ENCODE measurements around the gene SURF6.
"Not testable (repeated sequence)": the region's sequence is repeated elsewhere in the genome, so short reads cannot be mapped to it uniquely, and the experiment has no call there.

The SURF6 gene

GRCh38 chr9:133379153-133380086, 43.4 kb upstream of the SURF6 start:
- no peak for DNase-seq (ENCODE audit: low read depth, low spot score)
- no peak overlapping the region for H3K4me3 ChIP-seq (ENCODE audit: low read depth, low read length)
- no peak for TF ChIP-seq CTCF (IDR thresholded peaks at IDR 0.05; ENCODE audit: low read depth, low read length)
- in situ Hi-C loops (cut with HindIII; ENCODE audit: low sequenced_read_pairs): no loop called here

GRCh38 chr9:133378408-133378962, 42.5 kb upstream of the SURF6 start:
- no peak overlapping the region for H3K4me3 ChIP-seq (ENCODE audit: low read depth, low read length)
- in situ Hi-C loops (cut with HindIII; ENCODE audit: low sequenced_read_pairs): no loop called here
- TF ChIP-seq CTCF (IDR thresholded peaks at IDR 0.05; ENCODE audit: low read depth, low read length): no peak
- no peak for DNase-seq (ENCODE audit: low read depth, low spot score)

DNA sequence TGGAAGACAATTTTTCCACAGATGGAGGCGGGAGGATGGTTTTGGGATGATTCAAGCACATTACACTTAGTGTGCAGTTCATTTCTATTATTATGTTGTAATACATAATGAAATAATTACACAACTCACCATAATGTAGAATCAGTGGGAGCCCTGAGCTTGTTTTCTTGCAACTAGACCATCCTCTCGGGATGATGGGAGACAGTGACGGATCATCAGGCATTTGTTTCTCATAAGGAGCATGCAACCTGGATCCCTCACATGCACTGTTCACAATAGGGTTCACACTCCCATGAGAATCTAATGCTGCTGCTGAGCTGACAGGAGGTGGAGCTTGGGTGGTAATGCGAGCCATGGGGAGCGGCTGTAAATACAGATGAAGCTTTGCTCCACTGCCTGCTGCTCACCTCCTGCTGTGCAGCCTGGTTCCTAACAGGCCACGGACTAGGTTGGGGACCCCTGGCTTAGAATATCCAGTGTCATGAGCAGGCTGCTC, 41.8 kb upstream of the SURF6 start:
- no peak overlapping the region for H3K4me3 ChIP-seq (ENCODE audit: low read depth, low read length)
- in situ Hi-C loops (cut with HindIII; ENCODE audit: low sequenced_read_pairs): no loop called here
- TF ChIP-seq CTCF (IDR thresholded peaks at IDR 0.05; ENCODE audit: low read depth, low read length): no peak
- no peak for DNase-seq (ENCODE audit: low read depth, low spot score)

- in situ Hi-C loops (cut with HindIII; ENCODE audit: low sequenced_read_pairs); H3K4me3 ChIP-seq (ENCODE audit: low read depth, low read length); DNase-seq (ENCODE audit: low read depth, low spot score): not testable (repeated sequence)
Observed at GRCh38 chr9:133377280-133377679, 41.3 kb upstream of the SURF6 start.

DNA sequence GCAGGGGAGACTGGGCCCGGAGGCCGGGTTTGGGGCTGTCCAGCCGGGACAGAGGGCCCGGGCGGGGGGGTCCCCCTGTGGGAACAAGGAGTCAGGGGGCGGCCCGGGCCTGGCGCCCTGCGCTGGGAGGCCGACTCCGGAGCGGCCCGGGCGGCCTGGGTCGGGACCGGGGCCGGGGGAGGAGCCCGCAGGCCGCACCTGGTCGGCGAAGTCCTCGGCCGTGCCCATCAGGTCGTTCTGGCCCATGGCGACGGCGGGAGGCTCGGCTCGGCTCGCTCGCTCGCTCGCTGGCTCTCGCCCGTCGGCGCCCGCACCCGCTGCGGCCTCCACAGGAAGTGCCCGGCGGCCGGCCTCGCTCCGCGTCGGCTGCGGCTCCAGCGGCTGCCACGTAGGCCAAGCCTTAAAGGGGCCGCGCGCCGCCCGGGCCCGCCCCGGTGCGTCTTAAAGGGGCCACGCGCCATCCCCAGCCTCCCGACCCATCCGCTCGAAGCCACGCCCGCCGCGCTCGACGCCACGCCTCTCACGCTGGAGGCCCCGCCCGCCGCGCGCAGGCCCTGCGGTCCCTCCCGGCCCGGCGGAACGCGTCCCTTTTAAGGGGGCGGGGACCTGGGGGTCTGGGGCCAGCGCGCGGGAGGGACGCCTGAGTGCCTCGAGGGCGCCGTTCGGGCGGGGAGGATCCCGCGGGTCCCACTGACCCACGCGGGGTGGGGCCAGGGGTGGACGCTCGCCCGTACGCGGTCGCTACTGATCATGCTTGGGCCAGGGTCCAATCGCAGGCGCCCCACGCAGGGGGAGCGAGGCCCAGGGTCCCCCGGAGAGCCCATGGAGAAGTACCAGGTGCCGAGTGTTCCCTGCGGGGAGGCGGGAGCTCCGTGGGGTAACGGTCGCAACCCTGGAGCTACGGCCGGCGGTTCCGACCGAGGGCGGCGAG, 40.0 kb upstream of the SURF6 start, which contains the start of the genes STKLD1 and SURF4:
TSS of gene STKLD1 (plus strand) at position 643 of the 931 bp plus-strand sequence. CDS start at position 751, 108 bp downstream.
TSS of gene SURF4 (minus strand) at position 337 of the 931 bp plus-strand sequence. CDS start at position 246, 91 bp downstream.
- in situ Hi-C loops (cut with HindIII; ENCODE audit: low sequenced_read_pairs): no loop called here
- TF ChIP-seq CTCF (IDR thresholded peaks at IDR 0.05; ENCODE audit: low read depth, low read length): no peak
- peak within 1 kb of the TSS; percentile 96 for H3K4me3 ChIP-seq (ENCODE audit: low read depth, low read length)
- DNase-seq (ENCODE audit: low read depth, low spot score): peak; percentile 97

DNA sequence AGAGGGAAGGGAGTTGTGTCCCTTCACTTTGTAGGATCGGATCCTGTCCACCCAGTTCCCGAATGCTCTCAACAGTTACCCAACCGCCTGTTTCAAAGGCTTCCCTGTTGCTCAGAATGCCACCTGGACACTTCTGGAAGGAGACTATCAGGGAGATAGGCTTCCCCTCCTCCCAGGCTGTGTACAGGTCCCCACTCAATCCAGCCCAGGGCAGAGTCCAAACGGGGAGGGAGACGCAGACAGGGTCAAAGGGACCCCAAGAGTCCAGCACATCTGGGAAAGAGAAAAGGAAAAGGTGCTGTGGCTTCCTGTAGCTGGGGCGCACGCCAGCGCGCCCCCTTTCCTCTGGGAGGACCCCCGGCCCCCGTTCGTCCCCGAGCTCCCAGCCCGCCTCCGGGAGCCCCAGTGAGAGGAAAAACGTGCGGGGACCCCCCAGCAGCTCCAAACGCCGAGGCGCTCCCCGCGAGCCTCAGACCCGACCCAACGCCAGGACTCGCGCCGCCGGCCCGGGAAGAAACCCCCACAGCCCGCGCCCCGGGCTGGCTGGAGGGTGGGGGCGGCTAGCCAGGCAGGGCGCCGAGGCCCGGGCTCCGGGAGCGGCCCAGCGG, 39.2 kb upstream of the SURF6 start:
- TF ChIP-seq CTCF (IDR thresholded peaks at IDR 0.05; ENCODE audit: low read depth, low read length): peak; percentile 32
- DNase-seq (ENCODE audit: low read depth, low spot score): peak; percentile 54
- H3K4me3 ChIP-seq (ENCODE audit: low read depth, low read length): peak overlapping the region; percentile 96
- in situ Hi-C loops (cut with HindIII; ENCODE audit: low sequenced_read_pairs): no loop called here

All from astrocyte of the spinal cord (primary cell).